K562 (cell line): ENCODE measurements around the gene NLGN2. TPM values are rescaled to one million over a fixed set of nuclear protein-coding genes. Genes with fewer than 3 reads are reported as not detected.

Experiments used
- CHD7 ChIP-seq: fragments of 200-600 bp; sonication (generic); IDR thresholded peaks from one replicate; pipeline ENCODE4 v1.6.1; 2012; ENCODE audit warnings: mild to moderate bottlenecking, low read depth, low read length, inconsistent platforms
- EGR1 ChIP-seq: fragments of 450-650 bp; conservative IDR thresholded peaks from 2 replicates; pipeline ENCODE4 v1.6.1; 2017; ENCODE audit warnings: mild to moderate bottlenecking
- NEUROD1 ChIP-seq: fragments of 150-350 bp; IDR thresholded peaks from 2 replicates; pipeline ENCODE4 v1.6.1; 2014; ENCODE audit warnings: borderline replicate concordance, low read length, low read depth; ENCODE audit not compliant: partially characterized antibody
- XRCC3 ChIP-seq: fragments of 450-650 bp; IDR thresholded peaks from 2 replicates; pipeline ENCODE4 v1.6.1; 2017; ENCODE audit warnings: mild to moderate bottlenecking, moderate library complexity
- ZBTB43 ChIP-seq: sonication (generic); formaldehyde crosslinking; IDR thresholded peaks from 2 replicates; pipeline ENCODE4 v1.8.0; 2023; ENCODE audit warnings: mild to moderate bottlenecking, missing genetic modification reagents
- ZKSCAN3 ChIP-seq: fragments of 250-450 bp; sonication (Bioruptor Pico); IDR thresholded peaks from 2 replicates; pipeline ENCODE4 v1.4.0; 2020
- ZNF124 ChIP-seq: sonication (generic); formaldehyde crosslinking; IDR thresholded peaks from 2 replicates; pipeline ENCODE4 v1.8.1; 2022; ENCODE audit warnings: missing genetic modification reagents
- ZNF583 ChIP-seq: fragments of 250-450 bp; sonication (Bioruptor Pico); IDR thresholded peaks from 2 replicates; pipeline ENCODE4 v1.4.0; 2020
- ZNF780A ChIP-seq: fragments of 250-450 bp; sonication (Bioruptor Pico); IDR thresholded peaks from 2 replicates; pipeline ENCODE4 v1.5.0; 2021; ENCODE audit warnings: mild to moderate bottlenecking
- polyA plus RNA-seq, 8 experiments: library from polyadenylated mRNA; depleted of rRNA in 4 of 8; stranded (reverse) in 5 of 8; unstranded in 3 of 8; fragments of >200 nt; fragmentation: Nextera tagmentation in 2 of 8; fragmentation: Illumina TruSeq in 1 of 8; extraction: Ambion mirVana in 2 of 8; extraction: Trizol in 1 of 8; gene quantifications; 2 replicates each; pipeline versions ENCODE4 v1.2.1 to v1.2.3, GENCODE V29; 2011 to 2014; ENCODE audit warnings: inconsistent platforms in 1 of 8, missing spikeins in 1 of 8
- total RNA-seq, 7 experiments: library from RNA; depleted of rRNA in 6 of 7; stranded (reverse); fragments of >200 nt in 6 of 7; fragmentation: Illumina TruSeq in 2 of 7; extraction: Trizol in 2 of 7; gene quantifications; 2 replicates each; pipeline versions ENCODE4 v1.2.1 to v1.2.3, GENCODE V29; 2011 to 2021; ENCODE audit warnings: low replicate concordance in 1 of 7
- TF ChIP-seq, protein P1 (sequence below): fragments of 450-650 bp; IDR thresholded peaks from 2 replicates; pipeline ENCODE4 v1.6.1; 2016; ENCODE audit warnings: mild to moderate bottlenecking
- TF ChIP-seq, protein P2 (sequence below): fragments of 450-650 bp; formaldehyde crosslinking; IDR thresholded peaks from 2 replicates; pipeline ENCODE4 v1.4.0; 2020; ENCODE audit warnings: mild to moderate bottlenecking, moderate library complexity

The NLGN2 gene
- total and polyA plus RNA-seq, 9 of the 15 experiments (the other 6 are each of a cell fraction or from before 2014, with no cell fraction given) = 0.11 to 7.8 (median 0.77) TPM

GRCh38 chr17:7403977-7404736, 3.5 kb upstream of the NLGN2 start, which contains the start of gene TMEM256 (continued):
- TF ChIP-seq, protein P1, sequence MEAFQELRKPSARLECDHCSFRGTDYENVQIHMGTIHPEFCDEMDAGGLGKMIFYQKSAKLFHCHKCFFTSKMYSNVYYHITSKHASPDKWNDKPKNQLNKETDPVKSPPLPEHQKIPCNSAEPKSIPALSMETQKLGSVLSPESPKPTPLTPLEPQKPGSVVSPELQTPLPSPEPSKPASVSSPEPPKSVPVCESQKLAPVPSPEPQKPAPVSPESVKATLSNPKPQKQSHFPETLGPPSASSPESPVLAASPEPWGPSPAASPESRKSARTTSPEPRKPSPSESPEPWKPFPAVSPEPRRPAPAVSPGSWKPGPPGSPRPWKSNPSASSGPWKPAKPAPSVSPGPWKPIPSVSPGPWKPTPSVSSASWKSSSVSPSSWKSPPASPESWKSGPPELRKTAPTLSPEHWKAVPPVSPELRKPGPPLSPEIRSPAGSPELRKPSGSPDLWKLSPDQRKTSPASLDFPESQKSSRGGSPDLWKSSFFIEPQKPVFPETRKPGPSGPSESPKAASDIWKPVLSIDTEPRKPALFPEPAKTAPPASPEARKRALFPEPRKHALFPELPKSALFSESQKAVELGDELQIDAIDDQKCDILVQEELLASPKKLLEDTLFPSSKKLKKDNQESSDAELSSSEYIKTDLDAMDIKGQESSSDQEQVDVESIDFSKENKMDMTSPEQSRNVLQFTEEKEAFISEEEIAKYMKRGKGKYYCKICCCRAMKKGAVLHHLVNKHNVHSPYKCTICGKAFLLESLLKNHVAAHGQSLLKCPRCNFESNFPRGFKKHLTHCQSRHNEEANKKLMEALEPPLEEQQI = no peak
- TF ChIP-seq CHD7 = no peak
- no peak for TF ChIP-seq XRCC3
- TF ChIP-seq, protein P2, sequence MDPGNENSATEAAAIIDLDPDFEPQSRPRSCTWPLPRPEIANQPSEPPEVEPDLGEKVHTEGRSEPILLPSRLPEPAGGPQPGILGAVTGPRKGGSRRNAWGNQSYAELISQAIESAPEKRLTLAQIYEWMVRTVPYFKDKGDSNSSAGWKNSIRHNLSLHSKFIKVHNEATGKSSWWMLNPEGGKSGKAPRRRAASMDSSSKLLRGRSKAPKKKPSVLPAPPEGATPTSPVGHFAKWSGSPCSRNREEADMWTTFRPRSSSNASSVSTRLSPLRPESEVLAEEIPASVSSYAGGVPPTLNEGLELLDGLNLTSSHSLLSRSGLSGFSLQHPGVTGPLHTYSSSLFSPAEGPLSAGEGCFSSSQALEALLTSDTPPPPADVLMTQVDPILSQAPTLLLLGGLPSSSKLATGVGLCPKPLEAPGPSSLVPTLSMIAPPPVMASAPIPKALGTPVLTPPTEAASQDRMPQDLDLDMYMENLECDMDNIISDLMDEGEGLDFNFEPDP = no peak
- no peak for TF ChIP-seq ZNF780A (CRISPR knock-in tag)
- no peak for TF ChIP-seq ZNF583
- TF ChIP-seq ZNF124 (CRISPR knock-in tag) = no peak
- 0 out of 2 replicates have a peak, but pooled peaks have one; percentile 10 for TF ChIP-seq EGR1
- TF ChIP-seq ZBTB43 (CRISPR knock-in tag) = no peak
- TF ChIP-seq ZKSCAN3 (CRISPR knock-in tag) = no peak
- peak; percentile 57 for TF ChIP-seq NEUROD1
